ENCODE measurements around the gene SPEM2.

DNA sequence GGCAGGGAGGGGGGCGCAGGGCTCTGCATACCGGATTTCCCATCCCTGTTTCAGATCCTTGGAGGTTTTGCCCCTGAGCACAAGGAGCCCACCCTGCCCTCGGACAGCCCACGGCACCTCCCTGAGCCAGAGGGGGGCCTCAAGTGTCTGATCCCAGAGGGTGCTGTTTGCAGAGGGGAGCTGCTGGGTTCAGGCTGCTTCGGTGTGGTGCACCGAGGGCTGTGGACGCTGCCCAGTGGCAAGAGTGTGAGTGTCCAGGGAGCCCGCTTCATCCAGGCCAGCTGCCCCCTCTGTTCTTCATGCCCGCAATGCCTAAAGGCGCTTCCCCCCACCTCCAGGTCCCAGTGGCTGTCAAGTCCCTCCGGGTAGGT lies 42.1 kb upstream of the SPEM2 start:
- TF ChIP-seq, protein P1, sequence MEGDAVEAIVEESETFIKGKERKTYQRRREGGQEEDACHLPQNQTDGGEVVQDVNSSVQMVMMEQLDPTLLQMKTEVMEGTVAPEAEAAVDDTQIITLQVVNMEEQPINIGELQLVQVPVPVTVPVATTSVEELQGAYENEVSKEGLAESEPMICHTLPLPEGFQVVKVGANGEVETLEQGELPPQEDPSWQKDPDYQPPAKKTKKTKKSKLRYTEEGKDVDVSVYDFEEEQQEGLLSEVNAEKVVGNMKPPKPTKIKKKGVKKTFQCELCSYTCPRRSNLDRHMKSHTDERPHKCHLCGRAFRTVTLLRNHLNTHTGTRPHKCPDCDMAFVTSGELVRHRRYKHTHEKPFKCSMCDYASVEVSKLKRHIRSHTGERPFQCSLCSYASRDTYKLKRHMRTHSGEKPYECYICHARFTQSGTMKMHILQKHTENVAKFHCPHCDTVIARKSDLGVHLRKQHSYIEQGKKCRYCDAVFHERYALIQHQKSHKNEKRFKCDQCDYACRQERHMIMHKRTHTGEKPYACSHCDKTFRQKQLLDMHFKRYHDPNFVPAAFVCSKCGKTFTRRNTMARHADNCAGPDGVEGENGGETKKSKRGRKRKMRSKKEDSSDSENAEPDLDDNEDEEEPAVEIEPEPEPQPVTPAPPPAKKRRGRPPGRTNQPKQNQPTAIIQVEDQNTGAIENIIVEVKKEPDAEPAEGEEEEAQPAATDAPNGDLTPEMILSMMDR (conservative IDR thresholded peaks at IDR 0.05; ENCODE audit: low read depth, low read length), result no peak
- TF ChIP-seq EZH2 (IDR thresholded peaks at IDR 0.05; ENCODE audit: low read length, unreplicated experiment) (no peak), EZH2phosphoT487 (IDR thresholded peaks at IDR 0.05; ENCODE audit: borderline replicate concordance, low read length) (no peak)
